HepG2 (cell line): ENCODE measurements around the gene CISD1. TPM values are rescaled to one million over a fixed set of nuclear protein-coding genes. Genes with fewer than 3 reads are reported as not detected.
A peak's percentile ranks its signal among the peaks of the same experiment; 100 is the strongest.

ENCODE experiments used
- ARNT ChIP-seq: fragments of 450-650 bp; IDR thresholded peaks from 2 replicates; pipeline ENCODE4 v1.6.1; 2017
- KIAA2018 ChIP-seq: sonication (generic); formaldehyde crosslinking; IDR thresholded peaks from 2 replicates; pipeline ENCODE4 v1.5.0; 2020; ENCODE audit warnings: mild to moderate bottlenecking, missing genetic modification reagents, borderline replicate concordance
- RBM39 ChIP-seq: fragments of 200-400 bp; formaldehyde crosslinking; IDR thresholded peaks from one replicate; pipeline ENCODE4 v1.6.1; 2018; ENCODE audit warnings: antibody characterized with exemption, mild to moderate bottlenecking, low read depth, low read length; ENCODE audit not compliant: poor library complexity, severe bottlenecking
- RXRB ChIP-seq: IDR thresholded peaks from 2 replicates; pipeline ENCODE4 v1.6.1; 2016; ENCODE audit warnings: borderline replicate concordance, missing genetic modification reagents, missing compliant biosample characterization
- SNRNP70 ChIP-seq: fragments of 200-400 bp; formaldehyde crosslinking; IDR thresholded peaks from 2 replicates; pipeline ENCODE4 v1.6.1; 2017; ENCODE audit warnings: mild to moderate bottlenecking, low read depth, low read length, moderate library complexity
- ZNF775 ChIP-seq: sonication (generic); formaldehyde crosslinking; IDR thresholded peaks from 2 replicates; pipeline ENCODE4 v1.4.0; 2020; ENCODE audit warnings: missing genetic modification reagents, mild to moderate bottlenecking, moderate library complexity, borderline replicate concordance
- polyA plus RNA-seq, 8 experiments: library from polyadenylated mRNA; depleted of rRNA in 3 of 8; stranded (reverse) in 7 of 8; unstranded in 1 of 8; fragments of >200 nt; fragmentation: Illumina TruSeq in 4 of 8; extraction: Trizol in 4 of 8; gene quantifications; 2 replicates each; pipeline versions ENCODE4 v1.2.1 to v1.2.3, GENCODE V29; 2011 to 2016; ENCODE audit warnings: low read depth in 4 of 8, missing spikeins in 1 of 8, mixed read lengths in 1 of 8; ENCODE audit not compliant: insufficient read depth in 1 of 8
- total RNA-seq, 5 experiments: library from RNA; depleted of rRNA; stranded (reverse); fragments of >200 nt; fragmentation: Illumina TruSeq; extraction: Trizol; gene quantifications; 2 replicates each; pipeline ENCODE4 v1.2.3, GENCODE V29; 2016; ENCODE audit warnings: low read depth in 1 of 5
- TF ChIP-seq, protein P1 (sequence below): sonication (generic); formaldehyde crosslinking; conservative IDR thresholded peaks from 2 replicates; pipeline ENCODE4 v1.4.0; 2020; ENCODE audit warnings: missing genetic modification reagents
- TF ChIP-seq, protein P2 (sequence below): sonication (generic); formaldehyde crosslinking; IDR thresholded peaks from 2 replicates; pipeline ENCODE4 v1.4.0; 2020; ENCODE audit warnings: missing genetic modification reagents
- TF ChIP-seq, protein P3 (sequence below): IDR thresholded peaks from 2 replicates; pipeline ENCODE4 v1.4.0; 2020; ENCODE audit warnings: mild to moderate bottlenecking, missing genetic modification reagents

Gene CISD1
- total and polyA plus RNA-seq, 2 of the 13 experiments (the other 11 are each of a cell fraction or from before 2014, with no cell fraction given), result 63.4 to 78.9 TPM

- TF ChIP-seq, protein P1, sequence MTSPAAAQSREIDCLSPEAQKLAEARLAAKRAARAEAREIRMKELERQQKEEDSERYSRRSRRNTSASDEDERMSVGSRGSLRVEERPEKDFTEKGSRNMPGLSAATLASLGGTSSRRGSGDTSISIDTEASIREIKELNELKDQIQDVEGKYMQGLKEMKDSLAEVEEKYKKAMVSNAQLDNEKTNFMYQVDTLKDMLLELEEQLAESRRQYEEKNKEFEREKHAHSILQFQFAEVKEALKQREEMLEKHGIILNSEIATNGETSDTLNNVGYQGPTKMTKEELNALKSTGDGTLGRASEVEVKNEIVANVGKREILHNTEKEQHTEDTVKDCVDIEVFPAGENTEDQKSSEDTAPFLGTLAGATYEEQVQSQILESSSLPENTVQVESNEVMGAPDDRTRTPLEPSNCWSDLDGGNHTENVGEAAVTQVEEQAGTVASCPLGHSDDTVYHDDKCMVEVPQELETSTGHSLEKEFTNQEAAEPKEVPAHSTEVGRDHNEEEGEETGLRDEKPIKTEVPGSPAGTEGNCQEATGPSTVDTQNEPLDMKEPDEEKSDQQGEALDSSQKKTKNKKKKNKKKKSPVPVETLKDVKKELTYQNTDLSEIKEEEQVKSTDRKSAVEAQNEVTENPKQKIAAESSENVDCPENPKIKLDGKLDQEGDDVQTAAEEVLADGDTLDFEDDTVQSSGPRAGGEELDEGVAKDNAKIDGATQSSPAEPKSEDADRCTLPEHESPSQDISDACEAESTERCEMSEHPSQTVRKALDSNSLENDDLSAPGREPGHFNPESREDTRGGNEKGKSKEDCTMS, result no peak
- TF ChIP-seq, protein P2, sequence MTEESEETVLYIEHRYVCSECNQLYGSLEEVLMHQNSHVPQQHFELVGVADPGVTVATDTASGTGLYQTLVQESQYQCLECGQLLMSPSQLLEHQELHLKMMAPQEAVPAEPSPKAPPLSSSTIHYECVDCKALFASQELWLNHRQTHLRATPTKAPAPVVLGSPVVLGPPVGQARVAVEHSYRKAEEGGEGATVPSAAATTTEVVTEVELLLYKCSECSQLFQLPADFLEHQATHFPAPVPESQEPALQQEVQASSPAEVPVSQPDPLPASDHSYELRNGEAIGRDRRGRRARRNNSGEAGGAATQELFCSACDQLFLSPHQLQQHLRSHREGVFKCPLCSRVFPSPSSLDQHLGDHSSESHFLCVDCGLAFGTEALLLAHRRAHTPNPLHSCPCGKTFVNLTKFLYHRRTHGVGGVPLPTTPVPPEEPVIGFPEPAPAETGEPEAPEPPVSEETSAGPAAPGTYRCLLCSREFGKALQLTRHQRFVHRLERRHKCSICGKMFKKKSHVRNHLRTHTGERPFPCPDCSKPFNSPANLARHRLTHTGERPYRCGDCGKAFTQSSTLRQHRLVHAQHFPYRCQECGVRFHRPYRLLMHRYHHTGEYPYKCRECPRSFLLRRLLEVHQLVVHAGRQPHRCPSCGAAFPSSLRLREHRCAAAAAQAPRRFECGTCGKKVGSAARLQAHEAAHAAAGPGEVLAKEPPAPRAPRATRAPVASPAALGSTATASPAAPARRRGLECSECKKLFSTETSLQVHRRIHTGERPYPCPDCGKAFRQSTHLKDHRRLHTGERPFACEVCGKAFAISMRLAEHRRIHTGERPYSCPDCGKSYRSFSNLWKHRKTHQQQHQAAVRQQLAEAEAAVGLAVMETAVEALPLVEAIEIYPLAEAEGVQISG (CRISPR knock-in tag), result no peak
- TF ChIP-seq ARNT, result no peak
- no peak for TF ChIP-seq ZNF775
- 0 out of 2 replicates have a peak, but pooled peaks have one; percentile 23 for TF ChIP-seq RXRB (CRISPR knock-in tag)
- TF ChIP-seq KIAA2018, result no peak
- TF ChIP-seq, protein P3, sequence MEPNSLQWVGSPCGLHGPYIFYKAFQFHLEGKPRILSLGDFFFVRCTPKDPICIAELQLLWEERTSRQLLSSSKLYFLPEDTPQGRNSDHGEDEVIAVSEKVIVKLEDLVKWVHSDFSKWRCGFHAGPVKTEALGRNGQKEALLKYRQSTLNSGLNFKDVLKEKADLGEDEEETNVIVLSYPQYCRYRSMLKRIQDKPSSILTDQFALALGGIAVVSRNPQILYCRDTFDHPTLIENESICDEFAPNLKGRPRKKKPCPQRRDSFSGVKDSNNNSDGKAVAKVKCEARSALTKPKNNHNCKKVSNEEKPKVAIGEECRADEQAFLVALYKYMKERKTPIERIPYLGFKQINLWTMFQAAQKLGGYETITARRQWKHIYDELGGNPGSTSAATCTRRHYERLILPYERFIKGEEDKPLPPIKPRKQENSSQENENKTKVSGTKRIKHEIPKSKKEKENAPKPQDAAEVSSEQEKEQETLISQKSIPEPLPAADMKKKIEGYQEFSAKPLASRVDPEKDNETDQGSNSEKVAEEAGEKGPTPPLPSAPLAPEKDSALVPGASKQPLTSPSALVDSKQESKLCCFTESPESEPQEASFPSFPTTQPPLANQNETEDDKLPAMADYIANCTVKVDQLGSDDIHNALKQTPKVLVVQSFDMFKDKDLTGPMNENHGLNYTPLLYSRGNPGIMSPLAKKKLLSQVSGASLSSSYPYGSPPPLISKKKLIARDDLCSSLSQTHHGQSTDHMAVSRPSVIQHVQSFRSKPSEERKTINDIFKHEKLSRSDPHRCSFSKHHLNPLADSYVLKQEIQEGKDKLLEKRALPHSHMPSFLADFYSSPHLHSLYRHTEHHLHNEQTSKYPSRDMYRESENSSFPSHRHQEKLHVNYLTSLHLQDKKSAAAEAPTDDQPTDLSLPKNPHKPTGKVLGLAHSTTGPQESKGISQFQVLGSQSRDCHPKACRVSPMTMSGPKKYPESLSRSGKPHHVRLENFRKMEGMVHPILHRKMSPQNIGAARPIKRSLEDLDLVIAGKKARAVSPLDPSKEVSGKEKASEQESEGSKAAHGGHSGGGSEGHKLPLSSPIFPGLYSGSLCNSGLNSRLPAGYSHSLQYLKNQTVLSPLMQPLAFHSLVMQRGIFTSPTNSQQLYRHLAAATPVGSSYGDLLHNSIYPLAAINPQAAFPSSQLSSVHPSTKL (CRISPR knock-in tag), result peak; percentile 87
- no peak for TF ChIP-seq SNRNP70
- no peak for TF ChIP-seq RBM39
These were observed 31.7 kb upstream of the CISD1 start (continued) for GRCh38 chr10:58237014-58237834.
